Right forelimb (tissue), 1 donor: Measurements from ENCODE around the gene SLC7A1.

Experiments used
- DNase-seq: peaks from one replicate; pipeline ENCODE4 v3.0.0-alpha.2; 2018

SLC7A1 gene

GRCh38 chr13:29526741-29527140 lies 68.7 kb downstream of the SLC7A1 start:
- no peak for DNase-seq

- no peak for DNase-seq
Observed at GRCh38 chr13:29525757-29526156, 69.7 kb downstream of the SLC7A1 start.

DNA sequence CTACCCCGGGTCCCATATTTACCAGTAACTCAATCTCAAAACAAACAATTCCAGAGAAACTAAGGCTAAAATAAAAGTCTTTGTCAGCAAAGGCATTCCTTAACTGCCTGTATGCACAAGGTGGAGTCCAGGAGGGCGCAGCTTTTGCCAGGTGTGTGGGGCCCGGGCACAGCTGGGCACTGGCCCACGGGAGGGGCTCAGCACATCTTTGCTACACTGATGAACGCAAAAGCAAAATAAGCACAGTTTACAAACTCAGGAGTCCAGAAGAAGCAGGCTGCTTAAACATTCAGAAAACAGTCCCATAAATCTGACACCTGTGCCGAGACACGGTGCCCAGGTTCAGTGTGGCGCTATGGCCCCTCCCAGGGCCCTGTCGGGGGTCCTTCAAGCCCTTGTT lies 70.8 kb downstream of the SLC7A1 start:
- DNase-seq: no peak

DNA sequence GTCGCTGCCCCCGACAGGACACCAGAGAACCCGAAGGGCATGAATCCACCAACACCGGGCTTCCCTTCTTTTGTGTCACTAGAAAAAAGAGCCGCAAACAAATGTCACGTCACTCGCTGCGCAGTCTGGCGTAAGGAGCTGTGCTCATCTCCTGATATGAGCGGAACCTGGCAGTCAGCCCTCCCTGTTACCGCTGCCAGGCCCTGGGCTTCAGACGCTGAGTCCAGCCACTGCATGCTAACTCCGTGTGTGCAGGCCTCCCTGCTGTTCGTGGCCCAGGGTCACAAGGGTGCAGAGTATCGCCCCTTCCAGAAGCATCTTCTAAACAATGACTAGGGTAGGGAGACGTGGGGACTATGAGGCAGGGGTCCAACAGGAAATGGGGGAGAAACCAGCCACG lies 71.3 kb downstream of the SLC7A1 start:
- DNase-seq: no peak

GRCh38 chr13:29523199-29523961 lies 72.1 kb downstream of the SLC7A1 start:
- DNase-seq: no peak

GRCh38 chr13:29522044-29522685 lies 73.3 kb downstream of the SLC7A1 start:
- DNase-seq: no peak

DNA sequence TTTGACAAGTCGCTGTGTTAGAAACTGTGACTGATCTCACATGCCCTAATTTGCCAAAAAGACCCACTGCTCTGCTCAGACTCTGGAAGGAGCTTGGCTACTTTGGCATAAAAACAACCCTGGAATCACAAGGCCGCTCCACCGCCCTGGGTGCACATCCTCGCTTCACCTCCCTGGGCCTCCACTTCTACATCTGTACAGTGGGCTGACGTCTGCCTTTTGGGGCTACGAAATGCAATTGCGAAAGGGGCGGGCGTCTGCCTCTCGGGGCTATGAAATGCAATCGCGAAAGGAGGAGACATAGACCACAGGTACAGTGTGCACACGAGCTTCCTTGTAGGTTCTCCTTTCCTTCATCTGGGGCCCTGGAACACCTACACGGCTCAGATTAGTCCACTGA lies 74.2 kb downstream of the SLC7A1 start:
- no peak for DNase-seq

- no peak for DNase-seq
Observed at GRCh38 chr13:29520671-29521070, 74.8 kb downstream of the SLC7A1 start.

DNA sequence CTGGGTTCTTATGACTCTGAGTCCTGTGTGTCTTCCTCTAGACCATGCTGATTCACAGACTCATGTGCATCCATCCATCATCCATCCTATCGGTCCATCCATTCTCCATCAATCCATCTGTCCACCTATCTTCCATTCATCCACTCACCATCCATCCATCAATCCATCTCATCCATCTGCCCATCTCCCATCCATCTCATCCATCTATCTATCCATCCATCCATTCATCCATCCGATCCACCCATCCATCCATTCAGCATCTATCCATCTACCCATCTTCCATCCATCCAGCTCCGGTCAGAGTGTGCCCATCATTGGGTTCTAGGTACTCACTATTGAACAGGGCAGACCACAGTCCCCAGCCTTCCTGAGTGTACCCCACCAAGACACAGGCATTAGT lies 75.6 kb downstream of the SLC7A1 start:
- no peak for DNase-seq

DNA sequence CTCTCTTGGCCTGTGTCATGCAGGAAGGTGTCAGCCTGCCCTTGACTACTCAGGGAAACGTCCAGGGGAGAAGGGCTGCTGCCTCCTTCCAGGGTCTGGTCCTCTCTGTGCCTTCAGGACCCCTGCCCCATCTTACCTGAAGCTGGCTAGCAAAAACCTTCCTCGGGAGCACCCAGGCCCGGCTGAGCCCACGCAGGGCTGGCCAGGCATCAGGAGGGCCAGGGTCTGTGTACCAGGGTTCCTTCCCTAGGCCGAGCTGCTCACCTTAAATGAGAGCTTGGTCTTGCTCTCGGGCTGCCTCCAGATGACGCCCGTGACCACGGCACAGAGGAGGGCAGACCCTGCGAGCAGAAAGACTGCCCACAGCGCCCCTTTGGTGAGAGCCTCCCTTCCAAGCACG lies 78.6 kb downstream of the SLC7A1 start:
- DNase-seq: no peak

DNA sequence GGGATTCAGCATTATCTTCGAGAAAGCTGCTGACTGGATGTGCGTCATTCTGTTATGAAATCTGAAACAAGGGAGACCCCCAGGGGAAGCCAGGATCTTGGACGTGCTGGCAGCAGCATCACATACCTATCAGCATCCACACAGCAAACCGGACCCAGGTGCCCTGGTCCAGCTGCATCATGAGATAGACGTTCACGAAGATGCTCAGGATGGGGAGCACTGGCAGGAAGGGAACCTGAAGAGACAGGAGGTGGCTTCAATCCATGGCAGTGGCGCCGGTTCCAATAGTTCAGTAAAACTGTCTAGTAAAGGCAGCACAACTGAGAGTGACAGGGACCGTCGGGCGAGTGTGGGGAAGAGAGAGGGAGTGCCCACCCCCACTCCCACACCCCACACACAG lies 79.5 kb downstream of the SLC7A1 start:
- no peak for DNase-seq

GRCh38 chr13:29515372-29515771 lies 80.1 kb downstream of the SLC7A1 start:
- no peak for DNase-seq

DNA sequence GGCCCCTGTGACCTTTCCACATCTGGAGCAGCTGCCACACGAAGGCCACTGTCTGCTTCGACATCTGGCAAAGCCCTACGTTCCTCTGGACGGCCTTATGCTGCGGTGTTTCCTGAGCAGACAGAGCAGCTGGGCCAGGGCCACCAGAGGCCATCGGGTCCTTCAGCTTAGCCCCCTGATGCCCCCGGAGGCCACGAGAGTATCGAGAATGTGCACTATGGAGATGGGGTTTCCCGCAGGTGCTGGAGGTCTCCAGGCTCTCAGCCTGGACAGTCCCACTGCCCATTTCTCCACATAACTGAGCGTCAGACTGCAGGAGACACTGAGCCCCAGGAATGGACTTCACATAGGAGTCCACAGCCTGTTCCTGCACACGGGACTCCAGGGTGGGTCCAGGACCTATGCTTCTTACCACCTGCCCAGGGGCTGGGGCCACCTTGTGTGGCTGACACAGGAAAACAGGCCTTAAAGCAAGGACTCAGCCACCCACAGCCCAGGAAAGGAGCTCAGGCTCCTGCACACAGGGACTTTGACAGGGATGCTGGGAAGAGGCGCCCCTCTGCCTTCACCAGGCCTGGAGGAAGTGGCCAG lies 80.7 kb downstream of the SLC7A1 start:
- no peak for DNase-seq

DNA sequence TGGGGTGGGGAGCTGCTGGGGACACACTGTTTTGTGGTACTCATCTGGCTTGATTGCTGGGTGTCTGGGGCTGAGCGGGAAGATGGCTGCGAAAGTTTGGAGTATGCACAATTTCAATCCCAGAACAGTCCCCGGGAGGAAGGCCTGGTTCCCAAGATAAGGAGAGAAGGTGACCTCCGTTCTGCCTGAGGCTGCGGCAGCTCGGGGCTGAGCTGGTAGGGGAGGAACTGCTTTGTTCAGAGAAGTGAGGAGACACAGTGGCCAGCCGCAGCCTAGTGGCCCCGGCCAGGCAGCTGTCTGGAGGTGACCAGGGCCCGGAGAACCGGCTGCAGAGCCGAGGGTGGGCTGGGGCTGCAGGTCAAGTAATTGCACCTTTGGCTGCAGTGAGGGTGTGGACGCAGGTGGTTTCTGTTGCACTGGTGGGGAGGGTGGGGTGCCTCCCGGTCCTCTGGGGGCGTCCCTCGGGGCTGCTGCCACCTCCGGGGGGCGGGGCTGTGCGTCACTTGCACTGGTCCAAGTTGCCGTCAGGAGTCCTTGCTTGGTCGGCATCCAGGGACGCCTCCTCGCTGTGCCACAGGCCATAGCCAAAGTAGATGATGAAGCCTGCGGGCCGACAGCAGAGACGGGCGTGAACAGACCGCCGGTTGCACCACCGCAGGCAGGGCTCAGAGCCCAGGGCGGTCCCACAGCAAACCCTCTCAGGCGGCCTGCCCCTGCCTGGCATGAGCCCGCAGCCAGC lies 81.3 kb downstream of the SLC7A1 start:
- DNase-seq: no peak

- DNase-seq: no peak
Observed at GRCh38 chr13:29513002-29513980, 82.2 kb downstream of the SLC7A1 start.

GRCh38 chr13:29511980-29512379 lies 83.5 kb downstream of the SLC7A1 start:
- DNase-seq: no peak

GRCh38 chr13:29511106-29511796 lies 84.2 kb downstream of the SLC7A1 start:
- no peak for DNase-seq

- no peak for DNase-seq
Observed at GRCh38 chr13:29510651-29511084, 84.8 kb downstream of the SLC7A1 start.

- no peak for DNase-seq
Observed at GRCh38 chr13:29509999-29510589, 85.4 kb downstream of the SLC7A1 start.

GRCh38 chr13:29508876-29509252 lies 86.6 kb downstream of the SLC7A1 start:
- no peak for DNase-seq
